Mammary epithelial cell (primary cell): ENCODE measurements around the gene MS4A8.

Source experiments
- CTCF ChIP-seq, 2 donors: IDR thresholded peaks in 1 of 2; conservative IDR thresholded peaks in 1 of 2; 2 replicates each; pipeline ENCODE4 v1.5.1; 2011 to 2012; ENCODE audit warnings: inconsistent platforms in 2 of 2, low read length in 2 of 2, mild to moderate bottlenecking in 2 of 2, control low read depth in 1 of 2, low read depth in 1 of 2; ENCODE audit not compliant: insufficient read depth in 1 of 2; ENCODE audit errors: extremely low read depth in 1 of 2
- EZH2 ChIP-seq: IDR thresholded peaks from 2 replicates; pipeline ENCODE4 v1.6.1; 2012; ENCODE audit warnings: low read length, inconsistent platforms, borderline replicate concordance

GRCh38 chr11:60764879-60765278, 65.5 kb downstream of the MS4A8 start:
- TF ChIP-seq CTCF (conservative IDR thresholded peaks at IDR 0.05 in 1 of 2, IDR thresholded peaks at IDR 0.05 in 1 of 2; ENCODE audit: extremely low read depth in 1 of 2, insufficient read depth in 1 of 2, low read depth in 1 of 2, low read length in 2 of 2) (no peak), EZH2 (no peak)
